Measurements from ENCODE around the gene PDE11A.

DNA sequence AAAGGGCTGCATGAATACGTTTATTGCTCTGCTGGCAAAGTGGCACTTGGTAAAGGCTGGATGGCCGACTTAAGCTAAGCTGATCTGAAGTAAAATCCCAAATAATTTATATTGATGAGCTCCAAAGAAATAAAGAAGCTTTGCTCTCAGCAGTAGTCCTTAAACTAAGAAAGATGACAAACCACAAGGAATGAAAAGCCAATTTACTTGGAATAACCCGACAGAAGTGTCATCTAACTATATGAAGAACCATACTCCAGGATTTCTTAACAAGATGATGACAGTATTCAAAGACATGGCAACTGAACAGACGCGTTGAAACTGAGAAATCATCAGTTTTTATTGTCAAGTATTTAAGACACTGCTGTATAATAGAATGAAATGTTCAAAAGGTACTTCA is 294.1 kb downstream of the PDE11A start:
- TF ChIP-seq, protein P1, sequence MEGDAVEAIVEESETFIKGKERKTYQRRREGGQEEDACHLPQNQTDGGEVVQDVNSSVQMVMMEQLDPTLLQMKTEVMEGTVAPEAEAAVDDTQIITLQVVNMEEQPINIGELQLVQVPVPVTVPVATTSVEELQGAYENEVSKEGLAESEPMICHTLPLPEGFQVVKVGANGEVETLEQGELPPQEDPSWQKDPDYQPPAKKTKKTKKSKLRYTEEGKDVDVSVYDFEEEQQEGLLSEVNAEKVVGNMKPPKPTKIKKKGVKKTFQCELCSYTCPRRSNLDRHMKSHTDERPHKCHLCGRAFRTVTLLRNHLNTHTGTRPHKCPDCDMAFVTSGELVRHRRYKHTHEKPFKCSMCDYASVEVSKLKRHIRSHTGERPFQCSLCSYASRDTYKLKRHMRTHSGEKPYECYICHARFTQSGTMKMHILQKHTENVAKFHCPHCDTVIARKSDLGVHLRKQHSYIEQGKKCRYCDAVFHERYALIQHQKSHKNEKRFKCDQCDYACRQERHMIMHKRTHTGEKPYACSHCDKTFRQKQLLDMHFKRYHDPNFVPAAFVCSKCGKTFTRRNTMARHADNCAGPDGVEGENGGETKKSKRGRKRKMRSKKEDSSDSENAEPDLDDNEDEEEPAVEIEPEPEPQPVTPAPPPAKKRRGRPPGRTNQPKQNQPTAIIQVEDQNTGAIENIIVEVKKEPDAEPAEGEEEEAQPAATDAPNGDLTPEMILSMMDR (IDR thresholded peaks at IDR 0.05 in 4 of 5, conservative IDR thresholded peaks at IDR 0.05 in 1 of 5), result no peak
- no peak for TF ChIP-seq POLR2A (IDR thresholded peaks at IDR 0.05)
